ENCODE measurements around the gene NCOA7. TPM values are rescaled to one million over a fixed set of nuclear protein-coding genes. Genes with fewer than 3 reads are reported as not detected.

NCOA7 gene
- total RNA-seq, 3 donors from 2014 or later (not counting 1 experiment from before 2014, with no cell fraction given) = 37.3 to 66.6 (median 56.8) TPM

GRCh38 chr6:125974214-125974866, 183.6 kb downstream of the NCOA7 start:
- H3K4me3 Mint-ChIP-seq = no peak overlapping the region
- peak overlapping the region; percentile 33 to 45 for H3K27ac Mint-ChIP-seq
- Histone ChIP-seq H3K27me3 (ENCODE audit: control insufficient read depth, insufficient read depth, low read length) (no peaks in the 10 kb centered on the region), H3K4me1 (ENCODE audit: control insufficient read depth, insufficient read depth, low read length) (no peaks in the 10 kb centered on the region), H3K27ac (ENCODE audit: low read length) (no peak overlapping the region), H3K4me3 (ENCODE audit: low read length) (no peak overlapping the region), H3K9me3 (ENCODE audit: control insufficient read depth, insufficient read depth, low read length) (no peaks in the 10 kb centered on the region), H3K36me3 (ENCODE audit: control insufficient read depth, insufficient read depth, low read length) (peaks cover 20% of the 10 kb centered on the region)
- peaks cover under 1% of the 10 kb centered on the region for H3K36me3 Mint-ChIP-seq
- H3K4me1 Mint-ChIP-seq = peaks cover 5 to 7% of the 10 kb centered on the region in 2 donors
- H3K9me3 Mint-ChIP-seq = no peaks in the 10 kb centered on the region
- WGBS (ENCODE audit: insufficient coverage) = 51% methylated on average over 4 of the region's 5 CpGs
- TF ChIP-seq CTCF (IDR thresholded peaks at IDR 0.05) = peak; percentile 45
- intact Hi-C loops (cut with micrococcal nuclease) = loop anchor here (2.0 kb wide), 1 partner anchor 664 kb away; no protein-coding TSS in a partner anchor
- ATAC-seq (peak; percentile 59 to 73 (median 69)), DNase-seq (peak in 1 of 2 donors; percentile 67)
- H3K27me3 Mint-ChIP-seq (ENCODE audit: low read depth in 2 of 2) = no peaks in the 10 kb centered on the region

- H3K4me3 ChIP-seq (ENCODE audit: low read length) = no peak overlapping the region
- no peak for TF ChIP-seq CTCF (IDR thresholded peaks at IDR 0.05)
- 93% methylated on average over 2 of the region's 3 CpGs for WGBS (ENCODE audit: insufficient coverage)
- intact Hi-C loops (cut with micrococcal nuclease) = no loop called here
- Mint-ChIP-seq H3K36me3 (no peaks in the 10 kb centered on the region), H3K27me3 (ENCODE audit: low read depth in 2 of 2) (no peaks in the 10 kb centered on the region), H3K4me1 (peaks cover 4 to 5% of the 10 kb centered on the region in 2 donors), H3K9me3 (no peaks in the 10 kb centered on the region), H3K27ac (no peak overlapping the region), H3K4me3 (no peak overlapping the region)
- no peak overlapping the region for H3K27ac ChIP-seq (ENCODE audit: low read length)
- peaks cover 11% of the 10 kb centered on the region for H3K36me3 ChIP-seq (ENCODE audit: control insufficient read depth, insufficient read depth, low read length)
- ATAC-seq (no peak), DNase-seq (no peak)
- no peaks in the 10 kb centered on the region for H3K27me3 ChIP-seq (ENCODE audit: control insufficient read depth, insufficient read depth, low read length)
- no peaks in the 10 kb centered on the region for H3K9me3 ChIP-seq (ENCODE audit: control insufficient read depth, insufficient read depth, low read length)
- no peaks in the 10 kb centered on the region for H3K4me1 ChIP-seq (ENCODE audit: control insufficient read depth, insufficient read depth, low read length)
Measured at GRCh38 chr6:125979101-125979500, 188.3 kb downstream of the NCOA7 start.

Other genes starting within 250 kb of the NCOA7 start
- under 1 TPM; 0.66 to 0.93 (median 0.73) TPM for gene HEY2, start 41.3 kb upstream of the NCOA7 start, total RNA-seq
- 10 to 100 TPM in 2 of 3 donors, 1 to 10 TPM in 1; 9.7 to 10.5 (median 10.3) TPM for gene HINT3, start 165.8 kb downstream of the NCOA7 start, total RNA-seq
- 10 to 100 TPM; 12.2 to 16.6 (median 12.7) TPM for gene TRMT11, start 195.6 kb downstream of the NCOA7 start, total RNA-seq